ENCODE measurements around the gene PAX4.
"Not testable (repeated sequence)": the region's sequence is repeated elsewhere in the genome, so short reads cannot be mapped to it uniquely, and the experiment has no call there.

The PAX4 gene

GRCh38 chr7:127585044-127585953 is 32.6 kb downstream of the PAX4 start, which contains the start of gene GCC1:
Gene GCC1 (minus strand): TSS chr7:127585596. CDS start chr7:127585182, 414 bp downstream.
- peak; percentile 91 for DNase-seq (ENCODE audit: low read depth)

- no peak for DNase-seq (ENCODE audit: low read depth)
These were observed 33.3 kb downstream of the PAX4 start for GRCh38 chr7:127584648-127585043.

GRCh38 chr7:127582361-127582760 is 35.6 kb downstream of the PAX4 start:
- DNase-seq (ENCODE audit: low read depth) = no peak

GRCh38 chr7:127581716-127582115 is 36.2 kb downstream of the PAX4 start:
- no peak for DNase-seq (ENCODE audit: low read depth)

GRCh38 chr7:127580612-127581011 is 37.3 kb downstream of the PAX4 start:
- no peak for DNase-seq (ENCODE audit: low read depth)

GRCh38 chr7:127578711-127579275 is 39.1 kb downstream of the PAX4 start:
- no peak for DNase-seq (ENCODE audit: low read depth)

GRCh38 chr7:127578036-127578684 is 39.8 kb downstream of the PAX4 start:
- no peak for DNase-seq (ENCODE audit: low read depth)

GRCh38 chr7:127571741-127572505 is 46.0 kb downstream of the PAX4 start:
- no peak for DNase-seq (ENCODE audit: low read depth)

GRCh38 chr7:127568034-127568433 is 49.9 kb downstream of the PAX4 start:
- not testable (repeated sequence) for DNase-seq (ENCODE audit: low read depth)

- DNase-seq (ENCODE audit: low read depth) = no peak
These were observed 51.7 kb downstream of the PAX4 start for GRCh38 chr7:127566242-127566641.
